GM18520 (cell line): Measurements from ENCODE around the gene EBNA1BP2.
"Not testable (repeated sequence)": the region's sequence is repeated elsewhere in the genome, so short reads cannot be mapped to it uniquely, and the experiment has no call there.

Source experiments
- ATAC-seq: cut with Tn5 transposase; IDR thresholded peaks from one replicate; pipeline ENCODE4 v1.9.1; 2021; ENCODE audit not compliant: unreplicated experiment

Gene EBNA1BP2

GRCh38 chr1:43174873-43175272 lies 2.8 kb upstream of the EBNA1BP2 start:
- ATAC-seq: no peak

- no peak for ATAC-seq
Measured at GRCh38 chr1:43172527-43172972, 460 bp upstream of the EBNA1BP2 start.

GRCh38 chr1:43171312-43171875 lies 696 bp downstream of the EBNA1BP2 start:
- ATAC-seq: no peak

GRCh38 chr1:43165765-43166164 lies 6.3 kb downstream of the EBNA1BP2 start:
- ATAC-seq: no peak

GRCh38 chr1:43165162-43165561 lies 6.9 kb downstream of the EBNA1BP2 start:
- ATAC-seq: no peak

GRCh38 chr1:43156026-43156425 lies 16.1 kb downstream of the EBNA1BP2 start:
- ATAC-seq: no peak

GRCh38 chr1:43153443-43153842 lies 18.6 kb downstream of the EBNA1BP2 start:
- ATAC-seq: no peak

- no peak for ATAC-seq
Measured at GRCh38 chr1:43152866-43153265, 19.2 kb downstream of the EBNA1BP2 start.

- no peak for ATAC-seq
Measured at GRCh38 chr1:43149889-43150288, 22.2 kb downstream of the EBNA1BP2 start.

- no peak for ATAC-seq
Measured at GRCh38 chr1:43147625-43148327, 24.3 kb downstream of the EBNA1BP2 start.

GRCh38 chr1:43144237-43144636 lies 27.9 kb downstream of the EBNA1BP2 start:
- ATAC-seq: no peak

- ATAC-seq: no peak
Measured at GRCh38 chr1:43143441-43143888, 28.6 kb downstream of the EBNA1BP2 start.

- ATAC-seq: no peak
Measured at GRCh38 chr1:43140583-43140982, 31.5 kb downstream of the EBNA1BP2 start.

- ATAC-seq: no peak
Measured at GRCh38 chr1:43140010-43140409, 32.1 kb downstream of the EBNA1BP2 start.

GRCh38 chr1:43139295-43139694 lies 32.8 kb downstream of the EBNA1BP2 start:
- not testable (repeated sequence) for ATAC-seq

- ATAC-seq: no peak
Measured at GRCh38 chr1:43137445-43138052, 34.5 kb downstream of the EBNA1BP2 start.

- no peak for ATAC-seq
Measured at GRCh38 chr1:43135857-43136781, 36.0 kb downstream of the EBNA1BP2 start.

GRCh38 chr1:43134640-43135039 lies 37.5 kb downstream of the EBNA1BP2 start:
- no peak for ATAC-seq

- no peak for ATAC-seq
Measured at GRCh38 chr1:43134068-43134467, 38.0 kb downstream of the EBNA1BP2 start.

GRCh38 chr1:43129426-43129825 lies 42.7 kb downstream of the EBNA1BP2 start:
- ATAC-seq: no peak

GRCh38 chr1:43128816-43129215 lies 43.3 kb downstream of the EBNA1BP2 start:
- ATAC-seq: no peak
